SK-N-SH (cell line): ENCODE results near the gene SPTA1.

Experiments used
- CTCF ChIP-seq: fragments of 200-600 bp; sonication (generic); IDR thresholded peaks from 2 replicates; pipeline ENCODE4 v1.6.1; 2017; ENCODE audit warnings: antibody characterized with exemption, mild to moderate bottlenecking, moderate library complexity
- EP300 ChIP-seq, 2 experiments: IDR thresholded peaks; 2 replicates each; pipeline versions ENCODE4 v1.4.0 to v1.6.1; 2012; ENCODE audit warnings: borderline replicate concordance in 1 of 2, low read depth in 1 of 2, low read length in 1 of 2
- IRF3 ChIP-seq: fragments of 150-350 bp; IDR thresholded peaks from 2 replicates; pipeline ENCODE4 v1.6.1; 2016; ENCODE audit warnings: mild to moderate bottlenecking, low read depth, low read length
- JUND ChIP-seq: IDR thresholded peaks from 2 replicates; pipeline ENCODE4 v1.4.0; 2012
- MEF2A ChIP-seq: IDR thresholded peaks from 2 replicates; pipeline ENCODE4 v1.4.0; 2012; ENCODE audit warnings: low read depth, borderline replicate concordance
- POLR2AphosphoS5 ChIP-seq: IDR thresholded peaks from 2 replicates; pipeline ENCODE4 v1.6.1; 2012; ENCODE audit warnings: low read depth, low read length
- REST ChIP-seq: IDR thresholded peaks from 2 replicates; pipeline ENCODE4 v1.6.1; 2012; ENCODE audit warnings: mild to moderate bottlenecking, low read depth, low read length, moderate library complexity
- SMC3 ChIP-seq: IDR thresholded peaks from 2 replicates; pipeline ENCODE4 v1.6.1; 2012; ENCODE audit warnings: low read depth, low read length, improper control_type of control experiment
- TAF1 ChIP-seq: IDR thresholded peaks from 2 replicates; pipeline ENCODE4 v1.6.1; 2012; ENCODE audit warnings: low read depth, mild to moderate bottlenecking, low read length, moderate library complexity, borderline replicate concordance
- TCF12 ChIP-seq: IDR thresholded peaks from 2 replicates; pipeline ENCODE4 v1.4.0; 2012
- TF ChIP-seq, protein P1 (sequence below): IDR thresholded peaks from 2 replicates; pipeline ENCODE4; 2012
- TF ChIP-seq, protein P2 (sequence below): fragments of 150-350 bp; IDR thresholded peaks from 2 replicates; pipeline ENCODE4 v1.6.1; 2017; ENCODE audit warnings: antibody characterized with exemption, low read length, low read depth, borderline replicate concordance

DNA sequence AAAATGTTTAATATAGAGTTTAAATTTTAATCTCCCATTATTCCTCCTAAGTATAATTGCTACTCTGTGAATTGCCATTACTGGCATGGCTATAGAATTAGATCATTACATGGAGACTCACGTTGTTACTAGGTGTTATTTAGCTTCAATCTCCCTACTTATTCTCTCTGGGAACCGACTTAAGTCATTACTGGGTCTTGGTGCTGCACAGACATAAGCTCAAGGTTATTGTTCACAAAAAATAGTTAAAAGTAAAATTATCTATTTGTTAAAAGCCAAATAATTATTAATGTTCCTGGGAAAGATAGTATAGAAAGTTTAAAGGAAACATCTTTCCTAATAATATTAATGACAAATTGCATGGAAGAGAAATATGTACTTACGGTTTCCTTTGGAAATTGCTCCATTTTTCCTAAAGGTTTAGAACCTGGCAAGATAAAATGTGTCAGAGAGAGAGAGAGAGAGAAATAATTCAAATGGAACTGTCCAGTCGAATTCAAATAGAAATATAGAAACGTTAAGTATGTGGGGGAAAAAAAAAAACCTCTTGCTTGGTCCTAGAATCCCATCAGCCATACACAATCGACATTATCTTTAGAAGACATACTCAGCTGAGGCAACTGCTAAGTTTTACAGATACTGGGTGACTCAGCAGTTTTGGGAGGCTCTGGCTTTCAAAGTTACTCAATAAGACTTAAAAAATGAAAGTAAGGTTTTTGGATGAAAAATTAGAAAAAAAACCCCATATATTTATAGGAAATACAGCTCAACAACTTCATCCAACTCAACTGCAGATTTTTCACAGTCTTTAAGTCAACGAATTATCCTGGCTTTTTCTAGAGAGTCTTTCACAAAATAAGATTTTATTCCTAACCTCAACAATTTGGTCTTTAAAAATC lies at the start of gene SPTA1:
- TF ChIP-seq CTCF (no peak), IRF3 (no peak), REST (no peak), EP300 (IDR thresholded peaks at IDR 0.05; ENCODE audit: borderline replicate concordance in 1 of 2, low read depth in 1 of 2, low read length in 1 of 2) (no peak), POLR2AphosphoS5 (no peak), MEF2A (no peak), TAF1 (no peak), TCF12 (no peak), SMC3 (no peak), JUND (no peak)
- TF ChIP-seq, protein P1, sequence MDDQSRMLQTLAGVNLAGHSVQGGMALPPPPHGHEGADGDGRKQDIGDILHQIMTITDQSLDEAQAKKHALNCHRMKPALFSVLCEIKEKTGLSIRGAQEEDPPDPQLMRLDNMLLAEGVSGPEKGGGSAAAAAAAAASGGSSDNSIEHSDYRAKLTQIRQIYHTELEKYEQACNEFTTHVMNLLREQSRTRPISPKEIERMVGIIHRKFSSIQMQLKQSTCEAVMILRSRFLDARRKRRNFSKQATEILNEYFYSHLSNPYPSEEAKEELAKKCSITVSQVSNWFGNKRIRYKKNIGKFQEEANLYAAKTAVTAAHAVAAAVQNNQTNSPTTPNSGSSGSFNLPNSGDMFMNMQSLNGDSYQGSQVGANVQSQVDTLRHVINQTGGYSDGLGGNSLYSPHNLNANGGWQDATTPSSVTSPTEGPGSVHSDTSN = no peak
- TF ChIP-seq, protein P2, sequence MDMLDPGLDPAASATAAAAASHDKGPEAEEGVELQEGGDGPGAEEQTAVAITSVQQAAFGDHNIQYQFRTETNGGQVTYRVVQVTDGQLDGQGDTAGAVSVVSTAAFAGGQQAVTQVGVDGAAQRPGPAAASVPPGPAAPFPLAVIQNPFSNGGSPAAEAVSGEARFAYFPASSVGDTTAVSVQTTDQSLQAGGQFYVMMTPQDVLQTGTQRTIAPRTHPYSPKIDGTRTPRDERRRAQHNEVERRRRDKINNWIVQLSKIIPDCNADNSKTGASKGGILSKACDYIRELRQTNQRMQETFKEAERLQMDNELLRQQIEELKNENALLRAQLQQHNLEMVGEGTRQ = no peak
